ENCODE data around the gene BMP4. TPM values are rescaled to one million over a fixed set of nuclear protein-coding genes. Genes with fewer than 3 reads are reported as not detected.

Gene BMP4
- total RNA-seq, 1 donor from 2014 or later: 6.5 TPM

DNA sequence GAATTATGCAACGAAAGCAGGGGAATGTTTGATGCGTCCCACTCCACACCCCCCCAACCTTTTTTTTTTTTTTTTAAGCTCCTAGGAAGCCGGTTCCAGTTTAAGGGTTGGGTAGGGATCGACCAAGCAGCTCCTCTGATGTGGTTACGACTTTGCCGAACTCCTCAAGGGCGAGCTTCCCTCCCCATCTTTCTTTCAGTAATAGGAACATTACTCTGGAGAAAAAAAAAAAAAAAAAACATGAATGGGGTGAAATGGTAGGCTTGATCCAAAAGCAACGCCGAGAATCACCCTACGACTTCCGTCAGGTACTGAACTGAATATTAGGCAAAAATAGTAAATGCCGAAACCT, 9.6 kb downstream of the BMP4 start:
- DNase-seq (ENCODE audit: low spot score): no peak

DNA sequence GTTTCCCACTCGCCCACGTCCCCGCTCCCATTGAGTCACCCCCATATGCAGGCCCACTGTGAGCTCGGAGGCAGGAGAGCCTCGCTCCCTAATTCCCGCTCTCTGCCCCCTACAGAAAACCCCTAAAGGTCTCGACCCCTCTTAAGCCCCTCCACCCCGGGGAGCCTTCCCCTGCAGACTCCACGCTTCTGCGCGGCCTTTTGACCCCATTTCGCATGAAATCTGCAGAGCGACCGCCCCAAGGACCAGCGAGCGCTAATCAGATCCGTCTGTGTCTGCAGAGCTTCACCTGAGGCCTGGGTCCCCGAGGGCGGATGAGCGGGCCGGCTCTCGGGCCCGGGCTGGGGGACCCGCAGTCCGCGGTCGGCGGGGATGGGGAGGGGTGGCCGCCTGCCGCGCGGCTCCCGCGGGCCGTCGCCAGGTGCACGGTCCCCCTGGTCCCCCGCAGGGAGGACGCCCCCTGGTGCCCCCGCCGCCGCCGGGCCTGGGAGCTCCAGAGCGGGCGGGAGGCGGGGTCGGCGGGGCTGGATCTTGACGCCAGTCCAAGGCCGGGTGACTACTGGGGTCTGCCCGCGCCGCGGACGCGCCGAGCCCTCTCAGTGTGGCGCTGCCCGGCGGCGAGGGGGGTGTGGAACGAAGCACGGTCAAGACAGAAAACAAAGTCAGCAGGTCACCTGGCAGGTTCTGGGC, 10.1 kb downstream of the BMP4 start:
- no peak for DNase-seq (ENCODE audit: low spot score)

DNA sequence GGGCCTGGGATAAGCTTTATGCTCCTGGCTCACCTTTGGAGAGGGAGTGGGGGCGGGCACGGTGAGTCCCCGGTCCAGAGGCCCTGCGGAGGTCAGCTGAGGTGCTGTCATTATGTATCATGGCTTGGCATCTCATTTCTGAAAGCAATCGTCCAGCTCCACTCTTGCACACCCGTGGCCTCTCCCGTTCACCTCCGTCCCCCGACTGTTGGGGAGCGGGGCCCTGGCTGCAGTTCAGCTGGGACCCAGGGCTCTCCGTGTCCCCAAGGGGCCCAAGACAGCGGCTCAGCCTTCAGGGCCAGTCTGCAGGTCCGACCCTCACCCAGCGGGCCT, 10.6 kb downstream of the BMP4 start:
- no peak for DNase-seq (ENCODE audit: low spot score)

DNA sequence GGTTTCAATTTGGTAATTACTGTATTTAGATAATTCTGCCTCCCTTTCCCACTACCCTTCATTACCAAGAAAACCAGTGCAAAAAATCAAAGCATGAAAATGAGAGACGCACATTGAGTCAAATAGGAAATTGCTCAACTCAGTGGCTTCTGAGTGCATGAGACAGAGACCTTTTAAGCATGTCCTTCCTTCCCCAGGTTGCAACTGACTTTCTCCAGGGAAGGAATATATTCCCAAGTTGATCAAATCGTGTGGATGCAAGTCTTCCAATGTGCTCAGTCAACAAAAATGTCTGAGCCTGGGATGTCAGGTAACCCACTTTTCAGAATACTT, 12.9 kb downstream of the BMP4 start:
- no peak for DNase-seq (ENCODE audit: low spot score)

DNA sequence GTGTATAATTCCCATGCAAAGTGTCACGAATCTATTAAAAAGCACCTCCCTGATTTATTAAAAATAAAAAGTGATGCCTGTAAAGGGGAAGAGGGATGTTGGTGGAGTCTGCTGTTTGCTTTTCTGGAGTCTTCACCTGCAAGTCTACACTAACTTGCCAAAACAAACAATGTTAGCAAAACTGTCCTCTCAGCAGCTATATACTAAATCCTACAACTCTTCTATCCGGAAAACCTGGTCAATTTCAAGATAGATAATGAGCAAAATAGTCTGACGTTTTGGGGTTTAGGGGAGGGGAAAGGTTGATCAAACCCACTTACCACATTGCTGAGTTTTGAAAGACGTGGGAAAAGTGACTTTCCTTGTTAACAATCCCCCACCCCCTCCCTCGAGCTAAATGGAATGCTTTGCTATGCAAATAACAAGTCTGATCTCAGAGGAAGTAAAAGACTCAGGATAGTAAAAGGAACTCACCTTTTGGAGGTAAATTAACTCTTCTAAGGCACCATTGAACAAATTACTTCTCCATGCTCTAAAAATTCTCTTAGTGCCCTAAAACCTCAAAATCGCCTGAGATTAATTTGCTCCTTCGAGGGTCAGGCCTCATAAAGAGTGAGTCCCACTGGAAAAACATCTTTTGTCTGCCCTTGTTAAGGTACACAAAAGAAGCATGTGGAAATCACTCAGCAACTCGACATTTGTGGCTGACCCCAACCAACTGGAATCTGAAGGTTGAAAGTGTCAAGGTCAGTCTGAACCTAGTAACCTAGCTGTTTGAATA, 13.5 kb downstream of the BMP4 start:
- no peak for DNase-seq (ENCODE audit: low spot score)

DNA sequence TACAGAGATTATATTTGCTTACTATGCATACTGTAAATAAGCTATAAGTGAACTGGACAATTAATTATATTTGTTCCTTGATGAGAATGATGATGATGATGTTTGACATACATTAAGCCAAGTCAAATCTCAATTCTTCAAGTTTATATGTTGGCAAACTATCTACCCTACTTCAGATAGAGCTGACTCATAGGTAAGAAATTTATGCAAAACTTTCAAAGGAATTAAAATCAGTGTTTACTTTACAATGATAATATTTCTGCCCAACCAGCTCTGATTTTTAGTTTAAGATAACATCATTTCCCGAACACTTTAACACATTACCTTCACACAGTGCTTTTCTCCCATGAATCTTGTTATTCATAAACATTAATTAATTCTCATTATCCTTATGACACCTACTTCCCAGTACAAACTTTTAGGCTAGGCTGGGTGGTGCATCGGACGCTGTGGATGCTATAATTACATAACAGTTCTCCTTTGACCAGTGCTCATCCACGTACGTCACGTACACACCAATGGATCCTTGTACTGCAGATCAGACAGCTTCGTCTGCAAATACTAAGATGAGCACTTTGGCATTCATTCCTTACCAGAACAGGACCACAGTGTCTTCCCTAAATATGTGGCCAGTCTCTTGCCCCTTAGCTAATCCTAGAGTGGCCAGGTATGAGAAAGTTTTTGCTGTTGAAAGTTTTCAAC, 18.3 kb downstream of the BMP4 start:
- DNase-seq (ENCODE audit: low spot score): no peak

DNA sequence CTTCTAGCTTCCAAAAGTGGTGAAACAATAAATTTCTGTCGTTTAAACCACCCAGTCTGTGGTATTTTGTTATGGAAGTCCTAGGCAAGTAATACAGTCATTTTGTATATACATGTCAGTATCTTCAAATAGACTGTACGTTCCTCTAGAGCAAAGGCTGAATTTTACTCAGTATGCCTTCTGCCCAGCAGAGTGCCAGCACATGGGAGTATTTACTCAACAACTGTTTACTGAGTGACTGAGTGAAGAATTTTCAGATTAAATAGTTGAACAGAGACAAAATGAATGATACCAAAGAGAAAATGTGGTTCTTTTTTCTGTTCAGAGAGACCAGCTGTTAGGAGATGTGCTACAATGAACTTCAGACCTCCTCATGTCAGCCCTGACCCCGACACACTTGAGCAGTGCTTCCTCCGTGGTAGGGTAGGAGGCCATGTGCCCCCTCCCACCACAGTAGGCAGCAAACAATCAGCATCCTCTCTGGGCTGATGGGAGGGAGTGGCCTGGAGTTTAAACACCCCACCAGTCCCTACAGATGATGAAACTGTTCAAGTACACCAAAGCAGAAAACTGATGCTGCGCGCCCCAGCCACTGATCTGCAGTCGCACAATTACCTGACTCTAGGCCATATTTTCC, 21.7 kb downstream of the BMP4 start:
- no peak for DNase-seq (ENCODE audit: low spot score)

DNA sequence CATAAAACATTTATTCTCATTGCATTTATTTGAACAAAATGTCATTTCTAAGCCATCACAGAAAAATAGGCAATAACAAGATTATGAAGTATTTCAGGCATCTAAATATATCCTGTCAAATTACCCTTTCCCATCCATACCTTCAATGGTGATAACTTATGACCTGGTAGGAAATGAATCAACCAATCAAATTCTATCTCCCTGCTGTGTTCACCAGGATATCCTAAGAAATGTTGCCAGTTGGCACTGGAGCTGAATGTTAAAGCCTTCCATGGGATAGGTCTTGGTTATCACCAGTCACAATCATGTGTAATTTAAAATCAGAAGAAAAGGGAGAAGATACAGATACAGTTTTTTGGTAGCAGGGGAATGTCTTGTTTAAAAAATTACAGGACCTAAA, 23.7 kb downstream of the BMP4 start:
- DNase-seq (ENCODE audit: low spot score): no peak

DNA sequence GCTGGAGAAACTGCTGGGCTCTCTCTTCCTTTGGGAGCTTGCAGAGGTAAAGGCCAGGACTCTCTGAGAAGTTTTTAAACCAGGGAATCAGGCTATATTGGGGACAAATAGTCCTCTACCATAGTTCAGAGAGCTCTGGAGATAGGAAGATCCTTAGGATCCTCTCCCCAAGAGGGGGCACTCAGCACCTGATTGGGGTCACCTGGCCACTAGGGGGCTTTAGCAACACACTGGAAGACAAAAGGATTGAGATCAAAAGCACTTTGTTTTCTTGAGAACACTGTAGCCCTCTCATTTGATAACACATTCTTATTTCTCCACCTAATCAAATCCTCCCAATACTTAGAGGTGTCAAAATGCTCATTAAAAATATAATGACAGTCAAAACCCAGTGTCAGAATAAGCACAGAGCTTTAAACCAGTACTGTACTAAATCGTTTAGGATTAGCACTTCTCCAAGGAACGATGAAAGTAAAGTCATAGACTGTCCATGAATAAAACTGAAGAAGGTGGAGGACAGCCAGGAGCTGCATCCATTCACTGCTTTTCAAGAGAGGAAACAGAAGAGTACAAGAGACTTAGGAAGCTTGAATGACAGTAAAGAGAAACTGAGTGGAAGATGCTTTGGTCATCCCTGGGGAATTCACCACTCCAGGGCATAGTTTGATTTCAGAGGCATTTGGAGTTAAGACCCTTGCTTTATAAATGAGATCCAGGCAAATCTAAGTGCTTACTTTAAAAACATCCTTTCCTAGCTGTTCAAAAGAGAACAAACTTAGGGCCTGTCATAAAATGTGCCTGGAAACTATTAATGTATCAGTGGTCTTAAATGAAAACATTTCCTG, 26.5 kb downstream of the BMP4 start:
- DNase-seq (ENCODE audit: low spot score): no peak

DNA sequence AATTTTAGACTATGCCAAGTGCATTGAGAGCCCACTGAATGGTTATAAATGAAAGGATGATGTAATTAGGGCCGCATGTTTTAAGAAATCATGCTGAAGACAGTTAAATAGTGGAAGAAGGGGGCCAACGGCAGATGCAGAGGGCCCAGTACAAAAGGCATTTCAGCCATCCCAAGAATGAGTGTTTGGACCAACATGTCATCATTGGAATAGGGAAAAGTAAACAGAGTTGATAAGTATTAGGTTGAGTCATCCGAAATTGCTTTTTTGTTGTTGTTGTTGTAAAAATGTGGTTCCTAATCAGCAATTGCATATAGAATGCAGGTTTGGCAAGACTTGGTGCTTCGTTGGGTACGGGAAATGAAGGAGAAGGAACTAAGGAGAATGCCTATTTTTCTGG, 29.5 kb downstream of the BMP4 start:
- DNase-seq (ENCODE audit: low spot score): no peak

DNA sequence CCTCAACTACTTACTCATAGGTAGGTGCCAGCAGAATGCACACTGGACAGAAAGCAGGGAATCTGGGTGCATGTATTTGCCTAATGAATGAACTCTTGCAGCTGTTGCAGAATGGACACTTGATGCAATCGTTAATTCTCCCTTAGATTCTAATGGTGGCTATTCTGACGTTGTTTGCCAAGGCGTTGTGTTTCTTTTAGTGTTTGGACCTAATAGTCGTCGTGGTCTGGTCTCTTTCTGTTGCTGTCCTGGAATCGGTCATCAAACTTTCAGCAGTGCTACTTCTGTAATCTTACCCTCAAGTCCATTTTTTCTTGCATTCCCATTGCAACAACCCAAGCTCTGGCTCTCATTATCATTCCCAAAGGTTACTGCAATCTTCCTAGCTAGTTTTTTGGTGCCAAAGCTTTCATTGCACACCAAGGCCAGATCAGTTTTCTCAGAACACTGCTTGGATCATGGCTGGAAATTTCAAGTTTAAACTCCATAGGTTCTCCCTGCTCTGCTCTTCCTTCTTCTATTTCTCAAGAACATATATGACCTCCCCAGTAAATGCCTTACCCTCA, 31.3 kb downstream of the BMP4 start:
- no peak for DNase-seq (ENCODE audit: low spot score)

DNA sequence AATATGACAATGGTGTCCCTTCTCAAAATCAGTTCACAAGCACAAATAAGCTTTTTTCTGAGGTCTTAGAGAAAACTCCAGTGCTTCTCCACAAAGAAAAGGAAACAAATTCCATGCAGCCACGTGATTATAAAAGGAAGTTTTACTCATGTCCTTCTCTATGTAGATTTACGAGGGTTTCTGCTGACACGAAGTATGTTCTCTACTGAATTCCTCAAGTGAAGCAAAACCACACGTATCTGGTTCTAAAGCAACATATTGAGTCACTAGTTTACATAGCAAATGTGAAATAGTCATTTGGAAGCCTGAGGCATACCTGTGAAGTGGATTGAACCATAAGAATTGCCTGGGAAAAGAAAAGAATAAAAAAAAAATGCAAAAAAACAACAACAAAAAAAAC, 31.9 kb downstream of the BMP4 start:
- no peak for DNase-seq (ENCODE audit: low spot score)

DNA sequence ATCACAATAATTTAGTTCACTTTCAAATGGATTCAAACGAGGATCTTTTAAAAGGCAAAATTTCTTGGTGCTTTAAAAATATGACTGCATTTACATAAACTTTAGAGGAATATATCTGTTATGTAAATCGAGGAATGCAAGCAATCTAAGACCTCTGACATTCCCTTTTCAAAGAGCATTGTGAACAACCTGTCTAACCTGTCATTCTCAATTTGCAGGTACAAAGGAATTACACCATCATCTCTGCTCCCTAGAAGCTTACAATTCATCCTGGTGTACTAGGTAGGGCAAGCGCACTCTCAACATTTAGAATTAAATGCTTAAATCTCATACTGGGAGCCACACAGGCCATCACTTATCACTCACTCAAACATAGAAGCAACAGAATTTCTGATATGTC, 35.6 kb downstream of the BMP4 start:
- DNase-seq (ENCODE audit: low spot score): no peak

DNA sequence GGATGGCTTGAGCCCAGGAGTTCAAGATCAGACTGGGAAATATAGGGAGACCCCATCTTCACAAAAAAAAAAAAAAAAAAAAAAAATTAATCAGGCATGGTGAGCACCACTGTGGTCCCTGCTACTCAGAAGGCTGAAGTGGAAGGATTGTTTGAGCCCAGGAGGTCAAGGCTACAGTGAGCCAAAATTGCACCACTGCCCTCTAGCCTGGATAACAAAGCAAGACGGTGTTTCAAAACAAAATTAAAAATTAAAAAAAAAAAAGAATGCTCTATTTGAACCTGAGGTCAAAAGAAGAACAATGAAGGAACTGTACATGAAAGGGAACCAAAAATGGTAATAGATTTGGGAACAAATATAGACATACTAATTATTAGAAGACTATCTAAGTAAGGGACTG, 40.4 kb downstream of the BMP4 start:
- no peak for DNase-seq (ENCODE audit: low spot score)

DNA sequence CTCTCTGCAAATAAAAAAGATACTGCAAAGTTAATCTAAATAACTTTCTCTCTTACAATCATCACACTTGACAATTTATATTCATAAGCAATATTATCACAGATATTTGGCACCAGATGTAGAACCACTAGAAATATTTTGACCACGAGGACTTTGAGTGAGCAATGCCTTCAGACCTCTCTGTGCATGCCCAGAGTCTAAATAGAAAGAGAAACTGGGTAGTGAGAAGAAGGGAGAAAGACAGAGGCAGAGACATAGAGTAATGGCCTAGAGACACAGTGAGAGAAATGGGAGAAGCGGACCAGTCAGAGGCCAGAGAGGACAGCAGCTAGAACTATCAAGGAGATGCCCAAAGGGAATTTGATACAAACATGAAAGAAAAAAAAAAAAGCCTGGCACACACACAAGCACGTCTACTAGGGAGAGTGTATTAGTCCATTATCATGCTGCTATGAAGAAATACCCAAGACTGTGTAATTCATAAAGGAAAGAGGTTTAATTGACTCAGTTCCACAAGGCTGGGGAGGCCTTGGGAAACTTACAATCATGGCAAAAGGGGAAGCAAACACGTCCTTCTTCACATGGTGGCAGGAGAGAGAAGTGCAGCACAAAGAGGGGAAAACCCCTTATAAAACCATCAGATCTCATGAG, 41.1 kb downstream of the BMP4 start:
- DNase-seq (ENCODE audit: low spot score): no peak

DNA sequence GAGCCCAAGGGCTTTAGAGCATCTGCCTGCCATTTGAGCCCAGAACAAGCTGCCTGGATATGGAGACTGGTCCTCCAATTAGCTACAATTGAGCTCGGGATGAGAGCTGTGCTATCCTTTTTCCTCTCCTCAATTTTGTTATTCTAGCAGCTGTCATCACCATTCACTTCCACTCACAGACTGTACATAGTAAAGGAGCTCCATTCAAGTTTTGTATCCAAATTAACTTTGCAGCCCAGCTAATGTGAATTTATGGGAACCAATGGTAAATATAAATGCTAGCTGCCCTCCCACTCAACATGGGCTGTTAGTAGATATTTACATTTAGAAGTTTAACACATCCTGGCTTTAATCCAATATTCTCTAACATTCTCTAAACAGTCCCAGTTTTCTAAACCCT, 44.6 kb downstream of the BMP4 start:
- DNase-seq (ENCODE audit: low spot score): no peak

DNA sequence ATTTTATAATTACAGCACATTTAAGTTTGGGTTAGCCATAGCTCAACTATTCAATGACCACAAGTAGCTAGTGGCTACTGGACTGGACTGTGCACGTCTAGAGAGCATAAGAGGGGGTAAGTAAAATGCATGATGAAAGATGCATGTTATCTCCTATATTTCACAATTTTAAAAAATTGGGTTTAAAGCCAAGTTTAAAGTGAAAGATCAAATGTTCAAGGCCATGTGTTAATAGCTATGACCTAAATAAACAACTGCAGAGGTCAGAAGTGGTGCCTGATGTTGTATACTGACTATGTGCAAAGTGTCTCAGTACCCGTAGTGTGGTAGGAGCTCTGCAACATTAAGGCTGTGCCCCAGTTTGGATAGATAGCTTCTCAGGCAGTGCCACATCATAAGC, 48.2 kb downstream of the BMP4 start:
- DNase-seq (ENCODE audit: low spot score): no peak

DNA sequence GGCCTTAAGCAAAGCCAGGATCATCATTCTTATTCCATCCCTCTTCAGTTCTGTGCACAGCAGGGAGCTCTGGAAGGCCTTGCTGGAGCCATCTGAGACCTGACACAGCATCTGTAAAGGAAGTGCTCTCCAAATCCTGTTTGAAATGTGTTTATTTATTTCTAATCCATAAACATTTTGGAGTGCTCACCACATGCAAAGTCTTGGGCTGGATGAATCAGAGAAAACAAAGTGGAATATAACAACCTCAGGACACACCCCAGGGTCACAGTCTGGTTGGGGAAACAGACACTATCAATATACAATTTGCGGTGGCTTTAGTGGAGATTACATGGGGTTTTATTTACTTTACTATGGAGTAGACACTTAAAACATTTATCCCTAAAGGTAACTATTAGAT, 54.3 kb downstream of the BMP4 start:
- DNase-seq (ENCODE audit: low spot score): no peak

DNA sequence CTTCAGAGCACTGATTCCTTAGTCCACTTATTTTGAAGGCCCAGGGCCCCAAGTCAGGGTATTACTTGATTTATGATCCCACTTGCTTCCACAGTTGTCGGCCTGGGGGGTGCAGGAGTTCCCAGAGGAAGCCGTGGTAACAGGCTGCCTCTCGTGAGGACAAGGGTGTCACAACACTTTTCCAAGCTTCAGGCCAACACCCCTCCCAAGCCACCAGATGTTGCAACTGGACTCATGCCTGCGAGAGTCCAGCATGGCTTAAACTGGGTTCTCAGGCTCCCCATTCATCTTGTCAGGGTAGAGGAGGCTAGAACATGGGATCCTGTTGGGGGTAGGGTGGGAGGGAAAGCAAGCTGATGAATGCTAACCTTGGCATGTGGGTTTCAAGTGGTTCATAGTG, 56.1 kb downstream of the BMP4 start:
- DNase-seq (ENCODE audit: low spot score): no peak
